HFF-Myc (cell line): ENCODE measurements around the gene ART5.
"Not testable (repeated sequence)": the region's sequence is repeated elsewhere in the genome, so short reads cannot be mapped to it uniquely, and the experiment has no call there.

Experiments
- DNase-seq: peaks from one replicate; pipeline ENCODE4 v3.0.0-alpha.2; 2011; ENCODE audit warnings: low read depth; ENCODE audit errors: extremely low read depth
- H3K4me3 ChIP-seq: replicated peaks from 2 replicates; pipeline ENCODE4 v1.5.1; 2011; ENCODE audit warnings: low read depth, mild to moderate bottlenecking, control low read depth, low read length
- TF ChIP-seq, protein P1 (sequence below): IDR thresholded peaks from 2 replicates; pipeline ENCODE4 v1.5.1; 2012; ENCODE audit warnings: mild to moderate bottlenecking, low read depth, low read length, control low read depth; ENCODE audit errors: missing control alignments

Gene ART5

DNA sequence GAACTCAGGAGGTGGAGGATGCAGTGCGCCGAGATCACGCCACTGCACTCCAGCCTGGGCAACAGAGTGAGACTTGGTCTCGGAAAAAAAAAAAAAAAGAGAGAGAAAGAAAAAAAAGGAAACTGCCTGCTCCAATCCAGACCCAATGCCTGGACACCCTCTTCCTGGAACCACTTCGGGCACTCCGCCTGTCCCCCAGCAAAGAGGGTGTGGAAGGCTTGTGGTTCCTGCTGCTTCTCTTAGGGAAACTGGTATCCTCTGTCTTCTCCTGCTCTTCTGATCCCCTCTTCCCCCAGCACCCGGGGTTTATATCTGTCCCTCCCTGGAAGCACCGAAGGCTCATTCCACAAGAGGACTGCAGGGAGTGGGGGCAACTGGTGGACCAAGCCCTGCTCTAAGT, 16.5 kb upstream of the ART5 start:
- TF ChIP-seq, protein P1, sequence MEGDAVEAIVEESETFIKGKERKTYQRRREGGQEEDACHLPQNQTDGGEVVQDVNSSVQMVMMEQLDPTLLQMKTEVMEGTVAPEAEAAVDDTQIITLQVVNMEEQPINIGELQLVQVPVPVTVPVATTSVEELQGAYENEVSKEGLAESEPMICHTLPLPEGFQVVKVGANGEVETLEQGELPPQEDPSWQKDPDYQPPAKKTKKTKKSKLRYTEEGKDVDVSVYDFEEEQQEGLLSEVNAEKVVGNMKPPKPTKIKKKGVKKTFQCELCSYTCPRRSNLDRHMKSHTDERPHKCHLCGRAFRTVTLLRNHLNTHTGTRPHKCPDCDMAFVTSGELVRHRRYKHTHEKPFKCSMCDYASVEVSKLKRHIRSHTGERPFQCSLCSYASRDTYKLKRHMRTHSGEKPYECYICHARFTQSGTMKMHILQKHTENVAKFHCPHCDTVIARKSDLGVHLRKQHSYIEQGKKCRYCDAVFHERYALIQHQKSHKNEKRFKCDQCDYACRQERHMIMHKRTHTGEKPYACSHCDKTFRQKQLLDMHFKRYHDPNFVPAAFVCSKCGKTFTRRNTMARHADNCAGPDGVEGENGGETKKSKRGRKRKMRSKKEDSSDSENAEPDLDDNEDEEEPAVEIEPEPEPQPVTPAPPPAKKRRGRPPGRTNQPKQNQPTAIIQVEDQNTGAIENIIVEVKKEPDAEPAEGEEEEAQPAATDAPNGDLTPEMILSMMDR: no peak
- H3K4me3 ChIP-seq: no peak overlapping the region
- DNase-seq: no peak

DNA sequence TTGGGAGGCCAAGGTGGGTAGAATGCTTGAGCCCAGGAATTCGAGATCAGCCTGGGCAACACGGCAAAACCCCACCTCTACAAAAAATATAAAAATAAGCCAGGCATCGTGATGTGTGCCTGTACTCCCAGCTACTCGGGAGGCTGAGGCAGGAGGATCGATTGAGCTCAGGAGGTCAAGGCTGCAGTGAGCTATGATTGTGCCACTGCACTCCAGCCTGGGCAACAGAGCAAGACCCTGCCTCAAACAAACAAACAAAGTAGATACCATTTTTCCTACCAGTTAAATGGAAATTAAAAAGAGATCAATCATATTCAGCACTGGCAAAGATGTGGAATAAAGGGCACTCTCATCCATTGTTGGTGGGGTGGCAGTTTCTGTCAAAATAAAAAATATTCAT, 15.5 kb upstream of the ART5 start:
- not testable (repeated sequence) for H3K4me3 ChIP-seq, DNase-seq

DNA sequence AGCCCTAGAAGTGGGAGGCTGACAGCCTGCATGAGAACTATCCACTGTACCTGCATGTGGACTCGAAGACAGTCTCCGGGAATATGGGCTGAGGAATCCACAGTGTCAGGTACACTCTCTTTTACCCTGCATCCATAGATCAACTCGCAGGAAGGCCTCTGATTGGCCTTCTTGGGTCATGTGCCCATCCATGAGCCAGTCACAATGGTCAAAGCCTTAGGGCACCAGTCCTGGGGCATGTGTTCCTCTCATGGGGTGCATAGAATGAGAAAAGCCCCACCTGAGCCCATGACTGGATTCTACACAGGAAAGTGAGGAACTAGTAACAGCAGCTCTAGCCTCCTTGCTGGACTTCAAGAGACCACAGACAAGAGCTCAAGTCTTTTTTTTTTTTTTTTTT, 13.8 kb upstream of the ART5 start:
- no peak for DNase-seq
- H3K4me3 ChIP-seq: no peak overlapping the region
- TF ChIP-seq, protein P1: no peak

DNA sequence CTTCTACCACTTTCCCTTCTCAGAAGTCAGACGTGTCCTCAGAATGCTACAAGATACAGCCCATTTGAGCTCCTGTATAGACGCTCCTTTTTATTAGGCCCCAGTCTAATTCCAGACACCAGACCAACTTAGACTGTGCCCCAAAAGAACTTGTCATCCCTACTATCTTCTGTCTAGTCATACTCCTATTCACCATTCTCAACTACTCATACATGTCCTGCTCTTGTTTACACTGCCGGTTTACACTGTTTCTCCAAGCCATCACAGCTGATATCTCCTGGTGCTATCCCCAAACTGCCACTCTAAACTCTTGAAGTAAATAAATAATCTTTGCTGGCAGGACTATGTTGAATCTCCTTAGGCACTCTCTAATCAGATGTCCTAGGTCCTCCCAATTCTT, 10.7 kb upstream of the ART5 start:
- DNase-seq, H3K4me3 ChIP-seq: not testable (repeated sequence)

DNA sequence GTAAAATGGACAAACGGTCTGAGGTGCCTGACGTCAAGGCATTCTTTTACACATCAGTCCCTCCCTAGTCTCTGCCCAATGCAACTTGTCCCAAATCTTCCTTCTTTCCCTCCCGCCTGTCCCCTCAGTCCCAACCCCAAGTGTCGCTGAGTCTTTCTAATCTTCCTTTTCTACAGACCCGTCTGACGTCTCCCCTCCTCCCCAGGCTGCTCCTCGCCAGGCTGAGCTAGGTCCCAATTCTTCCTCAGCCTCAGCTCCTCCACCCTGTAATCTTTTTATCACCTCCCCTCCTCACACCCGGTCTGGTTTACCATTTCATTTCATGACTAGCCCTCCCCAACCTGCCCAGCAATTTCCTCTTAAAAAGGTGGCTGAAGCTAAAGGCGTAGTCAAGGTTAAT, 7.6 kb upstream of the ART5 start:
- H3K4me3 ChIP-seq, DNase-seq: not testable (repeated sequence)

DNA sequence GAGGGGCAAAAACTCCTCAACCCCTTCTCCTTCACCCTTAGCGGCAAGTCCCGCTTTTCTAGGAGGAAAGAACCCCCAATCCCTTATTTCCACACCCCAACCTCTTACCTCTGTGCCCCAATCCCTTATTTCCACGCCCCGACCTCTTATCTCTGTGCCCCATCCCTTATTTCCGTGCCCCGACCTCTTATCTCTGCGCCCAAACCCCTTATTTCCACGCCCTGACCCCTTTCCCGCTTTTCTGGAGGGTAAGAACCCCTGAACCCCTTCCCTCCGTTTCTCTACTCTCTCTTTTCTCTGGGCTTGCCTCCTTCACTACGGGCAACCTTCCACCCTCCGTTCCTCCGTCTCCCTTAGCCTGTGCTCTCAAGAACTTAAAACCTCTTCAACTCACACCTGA, 7.1 kb upstream of the ART5 start:
- not testable (repeated sequence) for DNase-seq, H3K4me3 ChIP-seq

DNA sequence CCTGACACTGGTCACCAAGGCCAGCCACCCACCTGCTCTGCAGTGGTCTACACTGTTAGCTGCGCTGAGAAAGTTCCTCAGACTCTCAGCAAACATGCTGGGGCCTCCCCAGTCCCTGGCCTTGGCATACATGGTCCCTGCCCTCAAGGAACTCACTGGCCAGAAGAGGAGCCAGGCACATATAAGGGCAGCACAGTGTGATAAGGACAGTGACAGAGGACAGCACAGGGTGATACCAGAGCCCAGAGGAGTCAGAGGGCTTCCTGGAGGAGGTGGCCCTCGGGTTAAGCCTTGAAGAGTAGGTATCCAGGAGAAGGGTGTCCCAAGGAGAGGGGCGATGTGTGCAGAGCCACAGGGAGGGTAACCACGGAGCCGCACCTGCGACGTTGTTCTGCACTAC, 3.8 kb upstream of the ART5 start:
- DNase-seq: no peak
- no peak overlapping the region for H3K4me3 ChIP-seq
- TF ChIP-seq, protein P1: no peak

DNA sequence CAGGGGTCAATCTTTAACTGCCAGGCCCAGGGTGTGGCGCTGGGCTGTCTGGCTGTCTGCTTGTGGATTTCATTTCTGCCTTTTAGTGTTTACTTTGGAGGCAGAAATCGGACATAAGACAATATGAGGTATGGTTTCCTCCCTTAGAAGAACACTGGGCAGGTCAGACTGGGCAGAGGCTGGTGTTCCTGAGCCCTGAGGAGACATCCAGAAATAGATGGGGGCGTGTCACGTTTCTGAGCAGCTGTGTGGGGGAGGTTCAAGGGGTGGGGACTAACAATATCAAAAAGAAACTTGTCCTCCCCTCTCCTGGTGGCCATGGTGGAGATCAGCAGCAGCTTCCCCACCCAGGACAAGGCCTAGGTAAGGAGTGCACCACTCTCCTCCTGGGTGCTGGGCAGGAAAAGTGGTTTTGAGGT, 3.0 kb upstream of the ART5 start, which contains the start of gene ART1:
Gene ART1 (plus strand): TSS at position 312 of the 419 bp plus-strand sequence. CDS start 14,086 bp downstream, outside the sequence.
- TF ChIP-seq, protein P1: no peak
- no peak for DNase-seq
- H3K4me3 ChIP-seq: no peak within 1 kb of the TSS

DNA sequence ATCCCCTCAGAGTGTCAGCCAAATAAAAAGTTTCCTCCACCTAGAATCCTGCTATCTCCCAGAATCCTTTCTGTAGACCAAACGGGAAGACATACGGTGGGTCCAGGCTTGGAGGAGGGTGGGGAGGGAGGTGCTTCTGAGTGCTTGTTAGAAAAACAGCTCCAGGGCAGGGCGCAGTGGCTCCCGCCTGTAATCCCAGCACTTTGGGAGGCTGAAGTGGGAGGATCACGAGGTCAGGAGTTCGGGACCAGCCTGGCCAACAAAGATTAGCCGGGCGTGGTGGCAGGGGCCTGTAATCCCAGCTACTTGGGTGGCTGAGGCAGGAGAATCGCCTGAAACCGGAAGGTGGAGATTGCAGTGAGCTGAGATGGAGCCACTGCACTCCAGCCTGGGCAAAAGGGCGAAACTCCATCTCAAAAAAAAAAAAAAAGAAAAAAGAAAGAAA, 1.3 kb upstream of the ART5 start:
- DNase-seq: not testable (repeated sequence)
- peak overlapping the region; percentile 48; the same call in 1 of the 2 replicates for H3K4me3 ChIP-seq
